Measurements from ENCODE around the gene JAK1.
A peak's percentile ranks its signal among the peaks of the same experiment; 100 is the strongest.

JAK1 gene

GRCh38 chr1:64917907-64918306, 48.4 kb downstream of the JAK1 start:
- DNase-seq: no peak

GRCh38 chr1:64917328-64917861, 49.0 kb downstream of the JAK1 start:
- DNase-seq: peak; percentile 10

- no peak for DNase-seq
Measured at GRCh38 chr1:64915381-64916274, 50.7 kb downstream of the JAK1 start.

- no peak for DNase-seq
Measured at GRCh38 chr1:64913361-64914015, 52.9 kb downstream of the JAK1 start.

- no peak for DNase-seq
Measured at GRCh38 chr1:64912191-64912590, 54.2 kb downstream of the JAK1 start.

GRCh38 chr1:64911326-64911725, 55.0 kb downstream of the JAK1 start:
- no peak for DNase-seq

- no peak for DNase-seq
Measured at GRCh38 chr1:64909031-64909430, 57.3 kb downstream of the JAK1 start.

GRCh38 chr1:64908575-64908974, 57.8 kb downstream of the JAK1 start:
- DNase-seq: no peak

GRCh38 chr1:64906447-64906846, 59.9 kb downstream of the JAK1 start:
- no peak for DNase-seq

- no peak for DNase-seq
Measured at GRCh38 chr1:64903593-64903992, 62.8 kb downstream of the JAK1 start.

- no peak for DNase-seq
Measured at GRCh38 chr1:64901663-64902062, 64.7 kb downstream of the JAK1 start.

GRCh38 chr1:64900916-64901315, 65.4 kb downstream of the JAK1 start:
- no peak for DNase-seq

GRCh38 chr1:64898107-64898861, 68.1 kb downstream of the JAK1 start:
- peak; percentile 66 for DNase-seq

GRCh38 chr1:64896551-64896950, 69.8 kb downstream of the JAK1 start:
- no peak for DNase-seq

GRCh38 chr1:64895500-64895899, 70.8 kb downstream of the JAK1 start:
- DNase-seq: no peak

GRCh38 chr1:64894438-64895196, 71.7 kb downstream of the JAK1 start:
- no peak for DNase-seq

GRCh38 chr1:64893921-64894320, 72.4 kb downstream of the JAK1 start:
- no peak for DNase-seq

- no peak for DNase-seq
Measured at GRCh38 chr1:64892576-64893573, 73.5 kb downstream of the JAK1 start.

GRCh38 chr1:64891448-64891825, 74.9 kb downstream of the JAK1 start:
- DNase-seq: no peak

GRCh38 chr1:64890699-64891447, 75.5 kb downstream of the JAK1 start:
- DNase-seq: no peak

Data from NCI-H2029 (cell line).